Ishikawa (cell line): ENCODE data around the gene PSMB10.

Experiments used
- CEBPB ChIP-seq: IDR thresholded peaks from 2 replicates; pipeline ENCODE4 v1.6.1; 2012
- CREB1 ChIP-seq: IDR thresholded peaks from 2 replicates; pipeline ENCODE4 v1.6.1; 2012; ENCODE audit warnings: low read depth
- EGR1 ChIP-seq: IDR thresholded peaks from 2 replicates; pipeline ENCODE4 v1.6.1; 2012
- EP300 ChIP-seq: IDR thresholded peaks from 2 replicates; pipeline ENCODE4 v1.6.1; 2012; ENCODE audit warnings: borderline replicate concordance
- FOXM1 ChIP-seq: IDR thresholded peaks from 2 replicates; pipeline ENCODE4 v1.6.1; 2012; ENCODE audit warnings: low read depth, borderline replicate concordance
- NFIC ChIP-seq: IDR thresholded peaks from 2 replicates; pipeline ENCODE4 v1.6.1; 2012
- RAD21 ChIP-seq: IDR thresholded peaks from 2 replicates; pipeline ENCODE4 v1.6.1; 2012; ENCODE audit warnings: low read depth
- TAF1 ChIP-seq: IDR thresholded peaks from 2 replicates; pipeline ENCODE4 v1.6.1; 2012; ENCODE audit warnings: low read depth, mild to moderate bottlenecking
- TCF12 ChIP-seq: IDR thresholded peaks from 2 replicates; pipeline ENCODE4 v1.6.1; 2012; ENCODE audit warnings: low read depth
- TEAD4 ChIP-seq: IDR thresholded peaks from 2 replicates; pipeline ENCODE4 v1.6.1; 2012
- YY1 ChIP-seq: IDR thresholded peaks from 2 replicates; pipeline ENCODE4 v1.6.1; 2012; ENCODE audit warnings: low read depth
- ZBTB7A ChIP-seq: IDR thresholded peaks from 2 replicates; pipeline ENCODE4 v1.6.1; 2012; ENCODE audit warnings: low read depth
- TF ChIP-seq, protein P1 (sequence below): IDR thresholded peaks from 2 replicates; pipeline ENCODE4 v1.6.1; 2012
- TF ChIP-seq, protein P2 (sequence below): IDR thresholded peaks from 2 replicates; pipeline ENCODE4 v1.6.1; 2012
- TF ChIP-seq, protein P3 (sequence below): IDR thresholded peaks from 2 replicates; pipeline ENCODE4 v1.6.1; 2012; ENCODE audit warnings: low read depth, mild to moderate bottlenecking

PSMB10 gene

DNA sequence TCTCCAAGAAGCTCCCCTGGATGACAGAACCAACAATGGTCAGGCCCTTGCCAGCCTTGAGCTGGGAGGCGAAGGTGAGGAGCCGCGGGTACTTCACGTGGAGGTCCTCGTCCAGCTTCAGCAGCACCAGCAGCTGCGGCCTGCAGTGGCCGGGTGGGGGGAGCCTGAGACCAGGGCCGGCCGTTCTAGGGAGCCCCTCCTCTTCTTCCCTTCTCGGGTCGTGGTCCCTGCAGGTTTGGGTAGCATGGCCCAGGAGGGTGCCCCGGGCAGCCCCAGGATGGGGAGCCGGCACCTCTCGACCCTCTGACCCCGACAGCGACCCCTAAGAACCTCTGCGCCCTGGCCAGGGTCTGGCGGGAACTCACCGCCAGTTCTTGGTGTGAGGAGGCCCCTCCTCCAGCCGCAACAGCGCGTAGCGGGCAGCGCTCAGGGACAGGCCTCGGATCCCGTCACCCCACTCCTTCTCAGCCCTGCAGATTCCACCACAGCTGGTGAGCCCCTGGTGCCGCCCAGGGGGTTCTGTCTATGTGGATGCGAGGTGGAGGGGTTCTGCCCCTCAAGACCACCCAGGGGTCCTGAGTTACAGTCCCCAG, 10.4 kb upstream of the PSMB10 start:
- TF ChIP-seq EP300 (no peak), TCF12 (no peak)

DNA sequence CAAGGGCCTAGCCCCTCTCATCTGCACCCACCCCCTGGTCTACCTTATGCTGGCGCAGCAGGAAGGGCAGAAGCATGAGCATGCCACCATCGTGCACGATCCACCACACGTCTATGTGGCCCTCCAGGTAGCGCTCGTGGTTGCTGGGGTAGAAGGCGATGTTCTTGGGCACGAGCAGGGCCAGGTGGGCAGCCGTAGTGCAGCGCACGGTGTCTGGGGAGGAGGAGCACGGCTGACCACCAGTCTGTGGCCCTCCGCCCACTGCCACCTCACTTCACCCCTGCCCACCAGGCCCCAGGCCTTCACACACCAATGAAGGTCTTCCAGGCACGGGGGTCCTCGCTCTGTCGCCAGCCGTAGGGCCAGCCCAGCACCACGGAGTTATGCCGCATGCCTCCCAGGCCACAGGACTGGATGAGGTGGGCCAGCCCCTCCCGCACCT, 9.5 kb upstream of the PSMB10 start:
- TF ChIP-seq NFIC = no peak
- TF ChIP-seq FOXM1 = no peak
- TF ChIP-seq TCF12 = no peak
- TF ChIP-seq EGR1 = no peak
- TF ChIP-seq, protein P1, sequence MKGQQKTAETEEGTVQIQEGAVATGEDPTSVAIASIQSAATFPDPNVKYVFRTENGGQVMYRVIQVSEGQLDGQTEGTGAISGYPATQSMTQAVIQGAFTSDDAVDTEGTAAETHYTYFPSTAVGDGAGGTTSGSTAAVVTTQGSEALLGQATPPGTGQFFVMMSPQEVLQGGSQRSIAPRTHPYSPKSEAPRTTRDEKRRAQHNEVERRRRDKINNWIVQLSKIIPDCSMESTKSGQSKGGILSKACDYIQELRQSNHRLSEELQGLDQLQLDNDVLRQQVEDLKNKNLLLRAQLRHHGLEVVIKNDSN = no peak
- TF ChIP-seq TEAD4 = no peak
- TF ChIP-seq, protein P2, sequence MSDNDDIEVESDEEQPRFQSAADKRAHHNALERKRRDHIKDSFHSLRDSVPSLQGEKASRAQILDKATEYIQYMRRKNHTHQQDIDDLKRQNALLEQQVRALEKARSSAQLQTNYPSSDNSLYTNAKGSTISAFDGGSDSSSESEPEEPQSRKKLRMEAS = no peak
- TF ChIP-seq, protein P3, sequence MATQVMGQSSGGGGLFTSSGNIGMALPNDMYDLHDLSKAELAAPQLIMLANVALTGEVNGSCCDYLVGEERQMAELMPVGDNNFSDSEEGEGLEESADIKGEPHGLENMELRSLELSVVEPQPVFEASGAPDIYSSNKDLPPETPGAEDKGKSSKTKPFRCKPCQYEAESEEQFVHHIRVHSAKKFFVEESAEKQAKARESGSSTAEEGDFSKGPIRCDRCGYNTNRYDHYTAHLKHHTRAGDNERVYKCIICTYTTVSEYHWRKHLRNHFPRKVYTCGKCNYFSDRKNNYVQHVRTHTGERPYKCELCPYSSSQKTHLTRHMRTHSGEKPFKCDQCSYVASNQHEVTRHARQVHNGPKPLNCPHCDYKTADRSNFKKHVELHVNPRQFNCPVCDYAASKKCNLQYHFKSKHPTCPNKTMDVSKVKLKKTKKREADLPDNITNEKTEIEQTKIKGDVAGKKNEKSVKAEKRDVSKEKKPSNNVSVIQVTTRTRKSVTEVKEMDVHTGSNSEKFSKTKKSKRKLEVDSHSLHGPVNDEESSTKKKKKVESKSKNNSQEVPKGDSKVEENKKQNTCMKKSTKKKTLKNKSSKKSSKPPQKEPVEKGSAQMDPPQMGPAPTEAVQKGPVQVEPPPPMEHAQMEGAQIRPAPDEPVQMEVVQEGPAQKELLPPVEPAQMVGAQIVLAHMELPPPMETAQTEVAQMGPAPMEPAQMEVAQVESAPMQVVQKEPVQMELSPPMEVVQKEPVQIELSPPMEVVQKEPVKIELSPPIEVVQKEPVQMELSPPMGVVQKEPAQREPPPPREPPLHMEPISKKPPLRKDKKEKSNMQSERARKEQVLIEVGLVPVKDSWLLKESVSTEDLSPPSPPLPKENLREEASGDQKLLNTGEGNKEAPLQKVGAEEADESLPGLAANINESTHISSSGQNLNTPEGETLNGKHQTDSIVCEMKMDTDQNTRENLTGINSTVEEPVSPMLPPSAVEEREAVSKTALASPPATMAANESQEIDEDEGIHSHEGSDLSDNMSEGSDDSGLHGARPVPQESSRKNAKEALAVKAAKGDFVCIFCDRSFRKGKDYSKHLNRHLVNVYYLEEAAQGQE = no peak
- no peak for TF ChIP-seq YY1
- no peak for TF ChIP-seq RAD21
- no peak for TF ChIP-seq EP300
- TF ChIP-seq ZBTB7A = no peak
- TF ChIP-seq CEBPB = no peak
- no peak for TF ChIP-seq TAF1
- TF ChIP-seq CREB1 = no peak

DNA sequence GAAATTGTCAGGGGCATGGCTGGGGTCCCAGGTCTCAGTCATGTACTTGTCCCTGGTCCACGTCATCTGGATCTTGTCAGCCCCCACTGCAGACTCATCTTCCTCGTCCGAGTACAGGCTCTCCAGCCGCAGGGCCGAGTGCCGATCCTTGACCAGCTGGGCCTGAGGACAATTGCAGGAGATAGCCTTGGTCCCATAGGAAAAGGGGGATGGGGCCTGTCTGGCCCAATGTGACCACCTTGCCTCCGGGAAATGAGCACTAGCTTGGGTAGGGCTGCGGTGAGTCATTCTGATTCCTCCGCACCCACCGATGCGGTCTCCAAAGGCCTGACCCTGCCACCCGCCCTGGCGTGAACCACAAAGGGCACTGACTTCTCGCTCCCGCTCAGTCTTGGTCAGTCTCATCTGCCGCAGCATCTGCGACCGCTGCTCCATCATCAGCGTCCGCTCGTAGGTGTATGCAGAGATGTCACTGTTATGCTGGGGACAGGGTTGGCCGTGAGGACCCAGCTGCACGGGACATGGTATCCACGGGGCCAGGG, 8.8 kb upstream of the PSMB10 start:
- no peak for TF ChIP-seq TEAD4
- TF ChIP-seq, protein P1 = no peak
- TF ChIP-seq EGR1 = no peak
- TF ChIP-seq EP300 = no peak
- TF ChIP-seq TAF1 = no peak
- TF ChIP-seq, protein P3 = no peak
- TF ChIP-seq CREB1 = no peak

DNA sequence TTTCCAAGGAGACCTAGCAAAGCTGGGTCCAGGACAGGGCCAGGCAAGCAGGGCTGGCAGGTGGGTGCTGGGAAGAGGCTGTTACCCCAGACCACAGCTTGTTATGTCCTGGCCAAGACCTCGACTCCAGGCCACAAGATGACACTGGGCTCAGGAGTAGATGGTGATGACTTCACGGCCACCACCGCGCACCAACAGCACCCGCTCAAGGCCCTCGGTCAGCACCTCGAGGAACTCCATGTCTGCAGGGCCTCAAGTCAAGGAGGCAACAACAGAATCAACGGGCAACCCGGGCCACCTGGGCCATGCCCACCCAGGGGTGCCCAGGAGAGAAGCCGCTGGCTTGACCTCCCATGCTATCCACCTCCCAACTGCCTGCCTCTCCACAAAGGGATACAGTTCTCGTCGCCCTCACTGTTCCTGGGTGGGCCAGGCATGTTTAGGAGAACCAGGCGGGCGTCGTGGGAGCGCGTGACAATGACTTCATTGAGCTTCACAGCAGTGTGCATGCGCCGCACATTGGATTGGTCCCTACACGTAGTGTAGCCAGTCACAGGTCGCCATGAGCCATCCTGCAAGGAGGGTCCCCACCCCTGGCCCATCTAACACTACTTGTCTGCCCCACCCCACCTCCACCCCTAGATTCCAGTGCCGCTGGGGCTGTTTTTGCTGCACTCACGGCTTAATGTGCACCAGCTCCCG, 8.2 kb upstream of the PSMB10 start:
- TF ChIP-seq, protein P3 = no peak
- TF ChIP-seq EP300 (no peak), TCF12 (no peak), NFIC (no peak), CEBPB (no peak), YY1 (no peak), CREB1 (no peak), TEAD4 (no peak), RAD21 (no peak), FOXM1 (no peak), ZBTB7A (no peak), EGR1 (no peak), TAF1 (no peak)
- TF ChIP-seq, protein P2 = no peak
- TF ChIP-seq, protein P1 = no peak
